ENCODE results near the gene MYO5B.
"Not testable (repeated sequence)": the region's sequence is repeated elsewhere in the genome, so short reads cannot be mapped to it uniquely, and the experiment has no call there.

The MYO5B gene

GRCh38 chr18:49789560-49790134 lies 405.3 kb downstream of the MYO5B start:
- not testable (repeated sequence) for DNase-seq (ENCODE audit: low spot score)

GRCh38 chr18:49788327-49788898 lies 406.5 kb downstream of the MYO5B start:
- DNase-seq (ENCODE audit: low spot score): no peak

- no peak for DNase-seq (ENCODE audit: low spot score)
Observed at GRCh38 chr18:49786019-49786720, 408.8 kb downstream of the MYO5B start.

GRCh38 chr18:49784427-49785185 lies 410.3 kb downstream of the MYO5B start:
- no peak for DNase-seq (ENCODE audit: low spot score)

- DNase-seq (ENCODE audit: low spot score): not testable (repeated sequence)
Observed at GRCh38 chr18:49783631-49784030, 411.3 kb downstream of the MYO5B start.

GRCh38 chr18:49778826-49779465 lies 416.0 kb downstream of the MYO5B start:
- no peak for DNase-seq (ENCODE audit: low spot score)
